Breast epithelium (tissue), 4 donors: ENCODE results near the gene ADCY5. TPM values are rescaled to one million over a fixed set of nuclear protein-coding genes. Genes with fewer than 3 reads are reported as not detected.
A peak's percentile ranks its signal among the peaks of the same experiment; 100 is the strongest.

Experiments used
- DNase-seq, 2 donors: peaks; one replicate each; pipeline ENCODE4 v3.0.0-alpha.2; 2019; ENCODE audit warnings: low spot score in 2 of 2
- H3K27ac ChIP-seq, 2 donors: fragments of 200-600 bp; sonication (generic) in 1 of 2; one replicate each; pipeline ENCODE4 v1.5.1; 2016 to 2019; ENCODE audit warnings: mild to moderate bottlenecking in 1 of 2
- H3K27me3 ChIP-seq, 2 donors: fragments of 200-600 bp; sonication (generic) in 1 of 2; one replicate each; pipeline versions ENCODE4 v1.5.1 to v1.6.0; 2017 to 2019; ENCODE audit warnings: control low read depth in 1 of 2, mild to moderate bottlenecking in 1 of 2
- H3K36me3 ChIP-seq: fragments of 200-600 bp; one replicate; pipeline ENCODE4 v1.5.1; 2019
- H3K4me1 ChIP-seq, 2 donors: fragments of 200-600 bp; sonication (generic); one replicate each; pipeline ENCODE4 v1.5.1; 2016 to 2019; ENCODE audit warnings: control low read depth in 1 of 2
- H3K4me3 ChIP-seq, 3 donors: fragments of 200-600 bp; sonication (generic); 1 replicate in 2 of 3; 2 replicates in 1 of 3; pipeline ENCODE4 v1.5.1; 2016 to 2019; ENCODE audit warnings: mild to moderate bottlenecking in 3 of 3, moderate library complexity in 2 of 3
- H3K9me3 ChIP-seq, 2 donors: fragments of 200-600 bp; sonication (generic) in 1 of 2; one replicate each; pipeline ENCODE4 v1.5.1; 2016 to 2019; ENCODE audit warnings: control low read depth in 1 of 2
- CTCF ChIP-seq, 3 donors: fragments of 450-650 bp; IDR thresholded peaks; one replicate each; pipeline ENCODE4 v1.5.1; 2016 to 2017; ENCODE audit warnings: antibody characterized with exemption in 3 of 3, mild to moderate bottlenecking in 3 of 3, moderate library complexity in 3 of 3
- POLR2A ChIP-seq: fragments of 450-650 bp; IDR thresholded peaks from one replicate; pipeline ENCODE4 v1.6.1; 2016; ENCODE audit warnings: antibody characterized with exemption, mild to moderate bottlenecking, moderate library complexity
- POLR2AphosphoS5 ChIP-seq, 3 donors: sonication (generic); formaldehyde crosslinking; IDR thresholded peaks; one replicate each; pipeline ENCODE4 v1.6.1; 2017; ENCODE audit warnings: antibody characterized with exemption in 3 of 3
- intact Hi-C: fragments of 100-400 bp; cut with DNase I; formaldehyde crosslinking; loops from one replicate; pipeline ENCODE4 v1.15.1; 2023; ENCODE audit warnings: low total_unique reads
- total RNA-seq, 3 donors: library from RNA; depleted of rRNA; stranded (reverse); fragments of >200 nt; gene quantifications; one replicate each; pipeline ENCODE4 v1.1.0, GENCODE V29; 2016

ADCY5 gene
- total RNA-seq, 3 donors from 2014 or later: 10.1 to 32.5 (median 11.5) TPM

- intact Hi-C loops: no loop called here
- peak overlapping the region; percentile 55 to 78 (median 68) for H3K4me3 ChIP-seq
- peaks cover 0 to 4% of the 10 kb centered on the region in 2 donors for H3K27me3 ChIP-seq
- H3K9me3 ChIP-seq: no peaks in the 10 kb centered on the region
- TF ChIP-seq CTCF (IDR thresholded peaks at IDR 0.05) (no peak), POLR2A (no peak), POLR2AphosphoS5 (IDR thresholded peaks at IDR 0.05) (no peak)
- no peak for DNase-seq
- no peaks in the 10 kb centered on the region for H3K4me1 ChIP-seq
- H3K36me3 ChIP-seq: no peaks in the 10 kb centered on the region
- peak overlapping the region; percentile 62 to 71 for H3K27ac ChIP-seq
Observed at GRCh38 chr3:123449997-123450604, 1.2 kb upstream of the ADCY5 start.

GRCh38 chr3:123449102-123449996 is 459 bp upstream of the ADCY5 start:
- peak overlapping the region; percentile 55 to 78 (median 68) for H3K4me3 ChIP-seq
- H3K4me1 ChIP-seq: no peaks in the 10 kb centered on the region
- TF ChIP-seq POLR2AphosphoS5 (IDR thresholded peaks at IDR 0.05) (no peak), CTCF (IDR thresholded peaks at IDR 0.05) (no peak), POLR2A (no peak)
- DNase-seq: no peak
- H3K27ac ChIP-seq: peak overlapping the region; percentile 62 to 71
- peaks cover 0 to 4% of the 10 kb centered on the region in 2 donors for H3K27me3 ChIP-seq
- intact Hi-C loops: no loop called here
- H3K9me3 ChIP-seq: no peaks in the 10 kb centered on the region
- no peaks in the 10 kb centered on the region for H3K36me3 ChIP-seq

GRCh38 chr3:123447749-123448517 is 957 bp downstream of the ADCY5 start:
- Histone ChIP-seq H3K9me3 (no peaks in the 10 kb centered on the region), H3K4me3 (peak overlapping the region; percentile 55 to 78 (median 68)), H3K4me1 (no peaks in the 10 kb centered on the region), H3K27ac (peak overlapping the region; percentile 62 to 71), H3K36me3 (no peaks in the 10 kb centered on the region), H3K27me3 (peaks cover 0 to 4% of the 10 kb centered on the region in 2 donors)
- DNase-seq: no peak
- no peak for TF ChIP-seq CTCF (IDR thresholded peaks at IDR 0.05)
- TF ChIP-seq POLR2AphosphoS5 (IDR thresholded peaks at IDR 0.05): no peak
- no peak for TF ChIP-seq POLR2A
- intact Hi-C loops: no loop called here

GRCh38 chr3:123447416-123447748 is 1.5 kb downstream of the ADCY5 start:
- Histone ChIP-seq H3K4me1 (no peaks in the 10 kb centered on the region), H3K9me3 (no peaks in the 10 kb centered on the region), H3K36me3 (no peaks in the 10 kb centered on the region), H3K27ac (peak overlapping the region; percentile 13 to 15), H3K4me3 (peak overlapping the region; percentile 26 to 78 (median 68)), H3K27me3 (peaks cover 0 to 4% of the 10 kb centered on the region in 2 donors)
- intact Hi-C loops: no loop called here
- TF ChIP-seq POLR2AphosphoS5 (IDR thresholded peaks at IDR 0.05): no peak
- TF ChIP-seq POLR2A: no peak
- no peak for TF ChIP-seq CTCF (IDR thresholded peaks at IDR 0.05)
- DNase-seq: no peak
